GM10847 (cell line): Measurements from ENCODE around the gene PCLO.

Source experiments
- POLR2A ChIP-seq: IDR thresholded peaks from 2 replicates; pipeline ENCODE4 v1.6.1; 2011; ENCODE audit not compliant: insufficient read length; ENCODE audit errors: extremely low read depth

Gene PCLO

GRCh38 chr7:82959528-82959927 is 203.2 kb downstream of the PCLO start:
- no peak for TF ChIP-seq POLR2A

GRCh38 chr7:82957521-82957920 is 205.2 kb downstream of the PCLO start:
- no peak for TF ChIP-seq POLR2A

GRCh38 chr7:82953324-82954027 is 209.2 kb downstream of the PCLO start:
- no peak for TF ChIP-seq POLR2A

- TF ChIP-seq POLR2A, result no peak
Observed at GRCh38 chr7:82950436-82950835, 212.2 kb downstream of the PCLO start.

- no peak for TF ChIP-seq POLR2A
Observed at GRCh38 chr7:82945480-82945879, 217.2 kb downstream of the PCLO start.

- no peak for TF ChIP-seq POLR2A
Observed at GRCh38 chr7:82945056-82945455, 217.6 kb downstream of the PCLO start.

GRCh38 chr7:82932516-82932915 is 230.2 kb downstream of the PCLO start:
- TF ChIP-seq POLR2A, result no peak

GRCh38 chr7:82926477-82926876 is 236.2 kb downstream of the PCLO start:
- no peak for TF ChIP-seq POLR2A

- TF ChIP-seq POLR2A, result no peak
Observed at GRCh38 chr7:82925331-82925730, 237.4 kb downstream of the PCLO start.

- no peak for TF ChIP-seq POLR2A
Observed at GRCh38 chr7:82906502-82906901, 256.2 kb downstream of the PCLO start.

- no peak for TF ChIP-seq POLR2A
Observed at GRCh38 chr7:82904871-82905270, 257.8 kb downstream of the PCLO start.

- TF ChIP-seq POLR2A, result no peak
Observed at GRCh38 chr7:82897500-82897899, 265.2 kb downstream of the PCLO start.

GRCh38 chr7:82886324-82886723 is 276.4 kb downstream of the PCLO start:
- TF ChIP-seq POLR2A, result no peak

GRCh38 chr7:82865856-82866255 is 296.8 kb downstream of the PCLO start:
- no peak for TF ChIP-seq POLR2A

GRCh38 chr7:82859106-82859850 is 303.4 kb downstream of the PCLO start:
- TF ChIP-seq POLR2A, result no peak

- no peak for TF ChIP-seq POLR2A
Observed at GRCh38 chr7:82851121-82851520, 311.6 kb downstream of the PCLO start.

- no peak for TF ChIP-seq POLR2A
Observed at GRCh38 chr7:82841828-82842227, 320.9 kb downstream of the PCLO start.
